MM.1S (cell line): ENCODE measurements around the gene PITPNM1.

ENCODE experiments used
- DNase-seq: peaks from one replicate; pipeline ENCODE4 v3.0.0-alpha.2; 2015
- H2AFZ ChIP-seq: fragments of 300-600 bp; sonication (generic); 2 replicates; pipeline ENCODE4 v1.6.0; 2016; ENCODE audit warnings: antibody characterized with exemption, low read length
- H3F3A ChIP-seq: fragments of 300-600 bp; sonication (generic); 2 replicates; pipeline ENCODE4 v1.6.1; 2016; ENCODE audit warnings: mild to moderate bottlenecking, antibody characterized with exemption, low read length, moderate library complexity, mixed read lengths; ENCODE audit not compliant: insufficient read depth
- H3K27ac ChIP-seq: fragments of 300-600 bp; sonication (generic); 2 replicates; pipeline ENCODE4 v1.5.1; 2016; ENCODE audit warnings: mild to moderate bottlenecking, low read length
- H3K27me3 ChIP-seq: fragments of 300-600 bp; sonication (generic); replicated peaks from 2 replicates; pipeline ENCODE4 v1.6.0; 2016; ENCODE audit warnings: low read length; ENCODE audit not compliant: insufficient read depth
- H3K36me3 ChIP-seq: fragments of 300-600 bp; sonication (generic); replicated peaks from 2 replicates; pipeline ENCODE4 v1.6.1; 2016; ENCODE audit warnings: mild to moderate bottlenecking, low read length, mixed read lengths; ENCODE audit not compliant: insufficient read depth
- H3K4me1 ChIP-seq: fragments of 300-600 bp; sonication (generic); 2 replicates; pipeline ENCODE4 v1.6.1; 2016; ENCODE audit warnings: low read length, mixed read lengths
- H3K4me2 ChIP-seq: fragments of 300-600 bp; sonication (generic); 2 replicates; pipeline ENCODE4 v1.6.0; 2016; ENCODE audit warnings: low read depth, low read length
- H3K4me3 ChIP-seq: fragments of 300-600 bp; sonication (generic); 2 replicates; pipeline ENCODE4 v1.5.1; 2016; ENCODE audit warnings: low read length, mixed read lengths
- H3K79me2 ChIP-seq: fragments of 300-600 bp; sonication (generic); 2 replicates; pipeline ENCODE4 v1.6.1; 2016; ENCODE audit warnings: mixed run types, low read length, mixed read lengths
- H3K9ac ChIP-seq: fragments of 300-600 bp; sonication (generic); 2 replicates; pipeline ENCODE4 v1.6.1; 2016; ENCODE audit warnings: low read length, mixed read lengths
- H3K9me2 ChIP-seq: fragments of 300-600 bp; sonication (generic); replicated peaks from 2 replicates; pipeline ENCODE4 v1.6.1; 2016; ENCODE audit warnings: mild to moderate bottlenecking, low read length, mixed read lengths; ENCODE audit not compliant: insufficient read depth
- H3K9me3 ChIP-seq: fragments of 300-600 bp; sonication (generic); replicated peaks from 2 replicates; pipeline ENCODE4 v1.6.1; 2016; ENCODE audit warnings: mild to moderate bottlenecking, low read length, mixed read lengths; ENCODE audit not compliant: insufficient read depth
- H4K20me1 ChIP-seq: fragments of 300-600 bp; sonication (generic); 2 replicates; pipeline ENCODE4 v1.6.1; 2016; ENCODE audit warnings: mild to moderate bottlenecking, low read length, moderate library complexity, mixed read lengths; ENCODE audit not compliant: insufficient read depth
- CTCF ChIP-seq: fragments of 300-600 bp; sonication (generic); IDR thresholded peaks from 2 replicates; pipeline ENCODE4 v1.5.1; 2016; ENCODE audit warnings: antibody characterized with exemption, low read length, mixed read lengths
- EZH2 ChIP-seq: fragments of 300-600 bp; sonication (generic); optimal IDR thresholded peaks from 2 replicates; pipeline ENCODE3; 2017; ENCODE audit warnings: low read depth, mild to moderate bottlenecking, antibody characterized with exemption, low read length, mixed read lengths
- EZH2phosphoT487 ChIP-seq: fragments of 300-600 bp; sonication (generic); IDR thresholded peaks from 2 replicates; pipeline ENCODE4 v1.6.1; 2018; ENCODE audit warnings: antibody characterized with exemption, low read length

PITPNM1 gene

DNA sequence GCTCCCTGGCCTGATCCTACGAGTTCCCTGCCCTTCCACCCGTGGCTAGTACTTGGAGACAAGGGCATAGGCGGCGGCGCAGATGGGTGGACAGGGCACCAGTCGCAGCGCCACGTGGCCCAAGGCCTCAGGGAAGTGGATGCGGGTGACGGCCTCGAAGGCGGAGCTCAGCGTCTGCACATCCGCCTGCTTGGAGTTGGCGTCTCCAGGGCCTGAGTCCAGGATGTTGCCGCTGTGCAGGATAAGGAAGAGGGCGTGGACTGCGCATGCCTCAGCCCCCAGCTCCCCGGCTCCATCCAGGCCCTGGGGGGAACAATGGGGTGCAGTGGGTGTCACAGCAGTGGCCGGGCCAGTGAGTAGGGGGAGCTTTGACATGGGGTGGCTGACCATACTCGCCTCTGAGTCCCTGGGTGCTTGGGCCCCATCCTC is 6.6 kb downstream of the PITPNM1 start:
- H3K4me2 ChIP-seq = no peak overlapping the region
- peaks cover 56% of the 10 kb centered on the region for H3K27me3 ChIP-seq
- H3F3A ChIP-seq = no peaks in the 10 kb centered on the region
- no peaks in the 10 kb centered on the region for H4K20me1 ChIP-seq
- no peaks in the 10 kb centered on the region for H3K9me2 ChIP-seq
- no peak for DNase-seq
- no peaks in the 10 kb centered on the region for H3K9me3 ChIP-seq
- no peaks in the 10 kb centered on the region for H3K36me3 ChIP-seq
- no peak overlapping the region for H3K4me3 ChIP-seq
- no peak overlapping the region for H2AFZ ChIP-seq
- TF ChIP-seq CTCF (no peak), EZH2phosphoT487 (no peak), EZH2 (no peak)
- H3K9ac ChIP-seq = no peak overlapping the region
- no peaks in the 10 kb centered on the region for H3K4me1 ChIP-seq
- no peak overlapping the region for H3K27ac ChIP-seq
- no peaks in the 10 kb centered on the region for H3K79me2 ChIP-seq

DNA sequence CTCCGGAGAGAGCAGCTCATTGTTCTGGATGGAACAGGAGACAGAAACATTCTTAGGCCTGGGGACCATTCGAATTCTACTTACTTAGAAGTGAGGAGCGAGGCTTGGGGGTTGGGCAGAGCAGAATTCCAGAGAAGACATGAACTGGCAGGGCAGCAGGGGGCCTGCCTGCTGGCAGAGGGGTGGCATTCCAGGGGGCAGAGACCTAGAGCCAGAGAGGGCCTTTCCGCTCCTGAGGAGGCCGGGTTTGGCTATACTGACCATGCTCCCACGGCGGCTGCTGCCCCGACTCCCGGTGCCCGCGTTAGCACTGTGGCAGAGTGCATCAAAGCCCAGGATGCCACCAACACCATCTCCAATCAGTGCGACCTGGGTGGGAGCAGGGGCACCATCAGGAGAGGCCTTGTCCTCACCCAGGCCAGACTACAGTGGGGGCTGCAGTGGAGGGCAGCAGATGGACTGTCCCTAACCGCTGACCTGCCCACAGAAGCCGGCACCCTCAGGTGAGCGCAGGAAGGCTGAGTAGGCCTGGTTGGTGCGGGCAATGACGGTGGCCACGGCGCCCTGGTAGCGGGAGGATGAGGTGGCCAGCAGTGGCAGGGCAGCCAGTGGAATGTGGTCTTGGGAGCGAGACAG is 7.4 kb downstream of the PITPNM1 start:
- Histone ChIP-seq H3K9me2 (no peaks in the 10 kb centered on the region), H4K20me1 (no peaks in the 10 kb centered on the region), H3K79me2 (no peaks in the 10 kb centered on the region), H3K4me1 (no peaks in the 10 kb centered on the region), H3K27me3 (peaks cover 48% of the 10 kb centered on the region), H3K4me3 (no peak overlapping the region), H3K9me3 (no peaks in the 10 kb centered on the region), H3K36me3 (no peaks in the 10 kb centered on the region), H3K4me2 (no peak overlapping the region), H2AFZ (no peak overlapping the region), H3K9ac (no peak overlapping the region), H3F3A (no peaks in the 10 kb centered on the region), H3K27ac (no peak overlapping the region)
- DNase-seq = no peak
- no peak for TF ChIP-seq EZH2phosphoT487
- no peak for TF ChIP-seq EZH2
- no peak for TF ChIP-seq CTCF

DNA sequence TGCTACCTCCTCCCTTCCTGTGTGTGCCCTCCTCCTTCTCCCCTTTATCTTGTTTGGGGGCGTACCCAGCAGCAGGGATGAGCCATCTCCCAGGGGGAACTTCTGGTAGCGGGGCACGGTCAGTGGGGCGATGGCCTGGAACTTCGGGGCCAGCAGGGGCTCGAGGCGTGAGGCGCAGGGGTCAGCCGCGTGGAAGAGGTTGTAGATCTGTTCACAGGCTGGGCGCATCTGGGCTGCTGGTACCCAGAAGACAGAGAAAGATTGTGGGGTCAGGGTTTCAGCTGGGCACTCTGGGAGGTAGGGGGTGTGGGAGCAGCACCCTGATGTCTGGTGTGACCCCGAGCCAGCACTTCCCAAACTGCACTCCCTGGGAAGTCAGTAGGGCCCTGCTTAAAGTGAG is 9.1 kb downstream of the PITPNM1 start:
- no peak overlapping the region for H3K4me3 ChIP-seq
- H3F3A ChIP-seq = no peaks in the 10 kb centered on the region
- no peaks in the 10 kb centered on the region for H3K4me1 ChIP-seq
- no peak overlapping the region for H3K27ac ChIP-seq
- H2AFZ ChIP-seq = no peak overlapping the region
- H3K27me3 ChIP-seq = peaks cover 32% of the 10 kb centered on the region
- no peaks in the 10 kb centered on the region for H3K36me3 ChIP-seq
- no peaks in the 10 kb centered on the region for H3K79me2 ChIP-seq
- no peak for DNase-seq
- H3K9me3 ChIP-seq = no peaks in the 10 kb centered on the region
- TF ChIP-seq CTCF (no peak), EZH2 (no peak)
- H4K20me1 ChIP-seq = no peaks in the 10 kb centered on the region
- H3K9ac ChIP-seq = no peak overlapping the region
- no peaks in the 10 kb centered on the region for H3K9me2 ChIP-seq
- no peak overlapping the region for H3K4me2 ChIP-seq
